GM19455 (cell line): ENCODE measurements around the gene HIF3A.

Experiments
- ATAC-seq: cut with Tn5 transposase; IDR thresholded peaks from one replicate; pipeline ENCODE4 v1.9.1; 2021; ENCODE audit not compliant: unreplicated experiment

Gene HIF3A

GRCh38 chr19:46381756-46382345, 85.0 kb downstream of the HIF3A start:
- no peak for ATAC-seq

- ATAC-seq: no peak
Observed at GRCh38 chr19:46383171-46383815, 86.5 kb downstream of the HIF3A start.

GRCh38 chr19:46383846-46384245, 87.0 kb downstream of the HIF3A start:
- ATAC-seq: no peak

DNA sequence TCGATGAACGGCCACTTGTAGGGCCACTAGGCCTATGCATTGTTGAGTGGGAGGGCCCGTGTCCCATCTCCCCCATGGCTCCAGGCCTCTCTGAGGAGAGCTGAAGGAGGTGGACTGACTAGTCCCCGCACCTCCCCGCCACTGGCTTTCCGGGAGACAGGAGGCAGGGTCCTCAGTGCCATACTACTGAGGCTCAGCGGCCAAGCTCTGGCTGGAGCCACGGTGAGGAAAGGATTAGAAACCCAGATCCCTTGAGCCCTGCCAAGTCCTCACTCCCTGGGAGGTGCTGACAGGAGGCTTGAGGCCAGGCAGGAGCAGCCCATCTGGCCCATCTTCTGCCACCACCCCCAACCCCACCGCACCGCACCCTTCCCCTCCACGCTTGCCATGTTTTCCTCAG, 87.6 kb downstream of the HIF3A start:
- ATAC-seq: no peak

GRCh38 chr19:46385636-46386035, 88.8 kb downstream of the HIF3A start:
- ATAC-seq: no peak

DNA sequence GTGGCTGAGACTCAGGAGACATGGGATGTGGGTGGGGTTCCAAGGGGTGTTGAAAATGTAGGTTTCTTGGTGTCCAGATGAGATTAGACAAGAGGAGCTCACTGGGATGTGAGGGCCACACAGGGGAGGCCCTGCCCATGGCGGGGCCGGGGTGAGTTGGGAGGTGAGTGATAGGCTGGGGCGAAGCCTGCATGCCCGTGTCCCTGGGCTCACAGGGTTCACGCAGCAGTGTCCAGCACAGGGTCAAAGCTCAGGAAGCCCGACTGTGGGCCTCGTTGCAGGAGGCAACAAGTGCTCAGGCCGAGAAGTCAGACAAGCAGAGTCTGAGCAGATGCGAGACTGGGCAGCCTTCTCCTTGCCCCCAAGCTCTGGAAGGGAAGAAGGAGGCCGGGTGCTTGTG, 89.3 kb downstream of the HIF3A start:
- no peak for ATAC-seq

GRCh38 chr19:46386996-46387712, 90.3 kb downstream of the HIF3A start:
- no peak for ATAC-seq

DNA sequence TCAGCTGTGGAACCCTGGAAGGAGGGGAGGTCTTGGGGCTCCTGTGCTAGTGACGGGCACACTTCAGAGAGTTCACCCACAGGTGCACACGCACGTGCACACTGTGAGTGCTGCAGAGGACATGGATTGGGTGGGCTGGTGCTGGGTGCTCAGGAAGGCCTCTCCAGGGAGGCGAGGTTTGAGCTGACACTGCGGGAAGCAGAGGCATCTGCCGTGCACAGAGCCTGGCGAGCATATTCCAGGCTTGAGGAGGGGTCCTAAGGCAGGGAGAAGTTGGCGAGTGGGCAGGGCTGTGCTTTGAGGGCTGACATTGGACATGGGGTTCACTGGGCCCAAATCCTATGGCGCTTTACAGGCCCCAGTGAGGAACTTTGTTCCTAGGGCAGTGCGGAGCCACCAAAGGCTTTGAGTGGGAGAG, 90.9 kb downstream of the HIF3A start:
- ATAC-seq: no peak

GRCh38 chr19:46388311-46389095, 91.7 kb downstream of the HIF3A start:
- ATAC-seq: no peak

GRCh38 chr19:46390121-46390858, 93.4 kb downstream of the HIF3A start:
- no peak for ATAC-seq

GRCh38 chr19:46390866-46391265, 94.0 kb downstream of the HIF3A start:
- no peak for ATAC-seq

DNA sequence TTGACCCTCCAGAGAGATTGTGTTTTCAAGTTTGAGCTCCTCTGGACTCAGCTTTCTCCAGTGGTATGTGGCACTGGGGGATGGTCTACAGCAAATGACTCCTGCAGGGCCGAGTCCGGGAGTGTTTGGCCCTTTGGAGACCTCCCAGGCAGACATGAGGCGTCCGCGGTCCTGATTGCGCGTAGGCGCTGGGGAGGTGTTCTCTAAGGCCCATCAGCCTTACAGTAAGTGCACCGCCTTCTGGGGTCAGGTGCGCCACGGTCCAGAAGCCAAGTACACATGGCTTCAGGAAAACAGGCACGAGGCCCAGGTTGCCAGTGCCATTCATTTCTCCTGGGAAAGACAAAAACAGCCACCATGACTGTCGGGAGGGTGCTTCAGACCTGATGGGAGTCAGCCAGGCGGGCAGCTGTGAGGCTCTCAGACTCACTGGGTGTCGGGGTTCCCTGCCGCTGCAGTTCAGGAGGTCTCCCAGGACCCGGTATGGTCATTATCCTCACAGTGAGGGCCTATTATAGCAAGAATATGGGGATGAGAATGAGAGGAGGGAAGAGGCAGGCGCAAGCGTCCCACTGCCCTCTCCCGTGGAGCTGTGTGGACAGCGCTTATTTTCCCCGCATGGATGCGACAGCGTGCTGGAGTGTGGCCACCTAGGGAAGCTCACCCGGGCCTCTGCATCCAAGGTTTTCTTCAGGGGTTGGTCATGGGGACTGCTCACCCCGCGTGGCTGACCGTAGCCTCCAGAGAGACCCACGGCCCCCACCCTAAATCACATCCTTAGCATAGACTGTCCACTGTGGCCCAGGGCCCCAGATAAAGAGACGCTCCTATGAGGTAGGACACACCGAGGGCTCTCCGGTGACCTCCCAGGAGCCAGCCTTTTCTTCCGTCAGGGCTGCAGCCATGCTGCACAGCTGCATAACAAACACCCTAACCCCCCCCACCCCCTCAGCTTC, 94.7 kb downstream of the HIF3A start:
- ATAC-seq: no peak

DNA sequence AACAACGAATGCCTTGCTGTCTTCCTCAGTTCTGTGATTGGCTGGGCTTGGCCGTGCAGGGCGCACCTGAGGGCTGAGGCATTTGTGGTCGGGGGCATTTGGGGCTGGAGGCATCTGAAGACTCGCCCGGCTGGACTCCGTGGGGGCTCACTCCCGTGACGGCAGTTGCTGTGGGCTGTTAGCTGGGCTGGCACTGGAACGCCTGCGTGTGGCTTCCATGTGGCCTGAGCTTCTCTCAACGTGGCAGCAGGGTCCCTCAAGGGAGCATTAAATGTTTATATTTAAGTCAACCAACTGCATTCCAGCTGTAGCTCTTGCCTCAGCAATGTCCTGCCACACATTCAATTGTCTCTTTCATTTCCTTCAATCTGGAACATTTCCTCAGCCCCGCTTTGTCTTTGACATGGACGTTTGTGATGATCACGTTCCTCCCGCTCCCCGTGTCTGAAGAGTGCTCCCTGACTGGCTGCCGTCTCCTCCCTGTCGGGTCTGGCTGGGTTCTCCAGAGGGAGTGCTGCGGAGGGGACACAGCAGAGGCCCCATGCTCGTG, 95.5 kb downstream of the HIF3A start:
- ATAC-seq: no peak

DNA sequence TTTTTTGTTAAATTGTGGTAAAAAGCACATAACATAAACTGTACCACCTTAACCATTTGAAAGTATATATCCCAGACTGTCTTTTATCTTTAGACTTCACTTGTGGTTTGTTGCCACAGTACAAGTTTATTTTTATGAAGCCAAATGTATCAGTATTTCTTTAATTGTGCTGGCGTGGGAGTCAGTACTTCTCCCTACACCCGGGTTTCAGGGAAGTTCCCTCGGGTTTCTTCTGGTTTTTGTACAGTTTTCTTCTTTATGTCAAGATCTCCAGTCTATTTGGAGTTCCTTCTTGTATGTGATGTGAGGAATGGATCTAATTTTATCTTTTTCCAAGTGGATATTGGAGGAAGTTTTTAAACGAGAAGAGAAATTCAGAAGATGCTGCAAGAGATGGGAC, 96.0 kb downstream of the HIF3A start:
- ATAC-seq: no peak
